ENCODE measurements around the gene SPATA17. TPM values are rescaled to one million over a fixed set of nuclear protein-coding genes. Genes with fewer than 3 reads are reported as not detected.

Gene SPATA17
- total and polyA plus RNA-seq, 3 donors from 2014 or later: 28.8 to 168 (median 36.5) TPM

DNA sequence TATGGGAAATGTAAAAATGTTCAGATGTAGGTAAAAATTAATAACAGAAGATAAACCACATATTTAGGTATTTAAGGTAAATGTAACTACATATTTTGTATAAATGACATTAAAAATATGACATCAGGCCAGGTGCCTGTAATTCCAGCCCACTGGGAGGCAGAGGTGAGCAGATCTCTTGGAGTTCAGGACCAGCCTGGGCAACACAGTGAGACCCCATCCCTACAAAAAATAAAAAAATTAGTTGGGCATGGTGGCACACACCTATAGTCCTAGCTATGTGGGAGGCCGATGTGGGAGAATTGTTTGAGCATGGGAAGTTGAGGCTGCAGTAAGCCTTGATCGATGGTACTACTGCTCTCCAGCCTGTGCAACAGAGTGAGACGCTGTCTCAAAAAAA lies 216.5 kb downstream of the SPATA17 start:
- 83 to 92% methylated on average over 3 of the region's 3 CpGs for WGBS, 2 donors
- no peak for DNase-seq
- intact Hi-C loops (cut with DNase I; ENCODE audit: low total_unique reads): no loop called here

DNA sequence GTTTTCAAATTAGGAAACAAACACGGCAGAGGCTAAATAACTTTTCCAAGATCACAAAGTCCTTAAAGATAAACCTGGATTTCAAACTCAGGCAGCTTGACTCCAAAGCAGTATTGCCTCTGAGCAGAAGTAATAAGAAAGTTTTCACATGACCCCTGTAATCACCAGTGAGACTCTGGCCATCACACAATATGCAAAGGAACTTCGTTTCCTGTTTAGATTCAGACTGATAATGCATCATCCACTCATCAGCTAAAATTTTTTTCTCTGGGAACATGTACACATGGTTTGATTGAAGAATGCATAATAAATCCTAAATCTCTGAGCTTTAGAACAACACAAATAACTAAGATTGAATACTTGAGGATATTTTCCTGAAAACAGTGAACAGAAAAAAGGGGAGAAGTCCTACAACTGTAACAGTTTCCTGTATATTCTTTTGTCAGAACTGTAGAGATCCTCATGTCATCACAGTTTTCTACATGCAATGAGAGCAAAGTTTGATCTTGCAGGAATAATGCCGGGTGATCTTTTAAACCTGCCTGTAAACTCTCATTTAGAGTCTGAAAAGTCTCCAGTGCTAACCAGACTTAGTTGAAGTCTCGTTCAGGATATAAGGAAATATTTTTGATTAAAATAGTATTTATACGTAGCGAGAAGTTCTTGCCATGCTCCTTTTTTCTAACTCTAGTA lies 225.3 kb downstream of the SPATA17 start:
- intact Hi-C loops (cut with DNase I; ENCODE audit: low total_unique reads): no loop called here
- no peak overlapping the region for H3K27ac ChIP-seq
- 70 to 71% methylated on average over 6 of the region's 6 CpGs for WGBS, 2 donors
- H3K9me3 ChIP-seq: no peaks in the 10 kb centered on the region
- H3K36me3 ChIP-seq (ENCODE audit: low read depth, missing control alignments): no peaks in the 10 kb centered on the region
- H3K4me3 ChIP-seq: no peak overlapping the region
- H3K4me1 ChIP-seq: no peaks in the 10 kb centered on the region
- no peaks in the 10 kb centered on the region for H3K27me3 ChIP-seq
- no peak for TF ChIP-seq POLR2A (IDR thresholded peaks at IDR 0.05)
- DNase-seq: no peak

More for the DNA sequence above, 216.5 kb downstream of the SPATA17 start:
- H3K4me3 ChIP-seq: no peak overlapping the region
- TF ChIP-seq, protein P1, sequence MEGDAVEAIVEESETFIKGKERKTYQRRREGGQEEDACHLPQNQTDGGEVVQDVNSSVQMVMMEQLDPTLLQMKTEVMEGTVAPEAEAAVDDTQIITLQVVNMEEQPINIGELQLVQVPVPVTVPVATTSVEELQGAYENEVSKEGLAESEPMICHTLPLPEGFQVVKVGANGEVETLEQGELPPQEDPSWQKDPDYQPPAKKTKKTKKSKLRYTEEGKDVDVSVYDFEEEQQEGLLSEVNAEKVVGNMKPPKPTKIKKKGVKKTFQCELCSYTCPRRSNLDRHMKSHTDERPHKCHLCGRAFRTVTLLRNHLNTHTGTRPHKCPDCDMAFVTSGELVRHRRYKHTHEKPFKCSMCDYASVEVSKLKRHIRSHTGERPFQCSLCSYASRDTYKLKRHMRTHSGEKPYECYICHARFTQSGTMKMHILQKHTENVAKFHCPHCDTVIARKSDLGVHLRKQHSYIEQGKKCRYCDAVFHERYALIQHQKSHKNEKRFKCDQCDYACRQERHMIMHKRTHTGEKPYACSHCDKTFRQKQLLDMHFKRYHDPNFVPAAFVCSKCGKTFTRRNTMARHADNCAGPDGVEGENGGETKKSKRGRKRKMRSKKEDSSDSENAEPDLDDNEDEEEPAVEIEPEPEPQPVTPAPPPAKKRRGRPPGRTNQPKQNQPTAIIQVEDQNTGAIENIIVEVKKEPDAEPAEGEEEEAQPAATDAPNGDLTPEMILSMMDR (IDR thresholded peaks at IDR 0.05): no peak
- no peak for TF ChIP-seq POLR2A (IDR thresholded peaks at IDR 0.05)
- no peaks in the 10 kb centered on the region for H3K9me3 ChIP-seq
- no peaks in the 10 kb centered on the region for H3K36me3 ChIP-seq (ENCODE audit: low read depth, missing control alignments)
- H3K27me3 ChIP-seq: no peaks in the 10 kb centered on the region
- no peak overlapping the region for H3K27ac ChIP-seq
- H3K4me1 ChIP-seq: no peaks in the 10 kb centered on the region

- DNase-seq: no peak
- H3K4me3 ChIP-seq: no peak overlapping the region
- H3K27me3 ChIP-seq: no peaks in the 10 kb centered on the region
- 61 to 70% methylated on average over 5 of the region's 5 CpGs for WGBS, 2 donors
- H3K27ac ChIP-seq: no peak overlapping the region
- no peaks in the 10 kb centered on the region for H3K36me3 ChIP-seq (ENCODE audit: low read depth, missing control alignments)
- H3K4me1 ChIP-seq: no peaks in the 10 kb centered on the region
- H3K9me3 ChIP-seq: no peaks in the 10 kb centered on the region
- TF ChIP-seq, protein P1 (IDR thresholded peaks at IDR 0.05): no peak
- TF ChIP-seq POLR2A (IDR thresholded peaks at IDR 0.05): no peak
- intact Hi-C loops (cut with DNase I; ENCODE audit: low total_unique reads): no loop called here
Measured at GRCh38 chr1:217857061-217857460, 225.9 kb downstream of the SPATA17 start.

GRCh38 chr1:217861658-217862057 lies 230.5 kb downstream of the SPATA17 start:
- TF ChIP-seq POLR2A (IDR thresholded peaks at IDR 0.05): no peak
- TF ChIP-seq, protein P1 (IDR thresholded peaks at IDR 0.05): no peak
- DNase-seq: no peak
- intact Hi-C loops (cut with DNase I; ENCODE audit: low total_unique reads): no loop called here
- H3K9me3 ChIP-seq: no peaks in the 10 kb centered on the region
- no peaks in the 10 kb centered on the region for H3K36me3 ChIP-seq (ENCODE audit: low read depth, missing control alignments)
- no peaks in the 10 kb centered on the region for H3K27me3 ChIP-seq
- no peak overlapping the region for H3K4me3 ChIP-seq
- no peaks in the 10 kb centered on the region for H3K4me1 ChIP-seq
- H3K27ac ChIP-seq: no peak overlapping the region
- WGBS, 2 donors: 80 to 88% methylated on average over 1 of the region's 1 CpG

- 80 to 82% methylated on average over 3 of the region's 3 CpGs for WGBS, 2 donors
- intact Hi-C loops (cut with DNase I; ENCODE audit: low total_unique reads): no loop called here
- Histone ChIP-seq H3K36me3 (ENCODE audit: low read depth, missing control alignments) (no peaks in the 10 kb centered on the region), H3K27me3 (no peaks in the 10 kb centered on the region), H3K27ac (no peak overlapping the region), H3K4me3 (no peak overlapping the region), H3K4me1 (no peaks in the 10 kb centered on the region), H3K9me3 (no peaks in the 10 kb centered on the region)
- no peak for DNase-seq
- TF ChIP-seq POLR2A (IDR thresholded peaks at IDR 0.05): no peak
- TF ChIP-seq, protein P1 (IDR thresholded peaks at IDR 0.05): no peak
Measured at GRCh38 chr1:217867446-217867995, 236.4 kb downstream of the SPATA17 start.
